ENCODE results near the gene SCN7A.
"Not testable (repeated sequence)": the region's sequence is repeated elsewhere in the genome, so short reads cannot be mapped to it uniquely, and the experiment has no call there.

Gene SCN7A

DNA sequence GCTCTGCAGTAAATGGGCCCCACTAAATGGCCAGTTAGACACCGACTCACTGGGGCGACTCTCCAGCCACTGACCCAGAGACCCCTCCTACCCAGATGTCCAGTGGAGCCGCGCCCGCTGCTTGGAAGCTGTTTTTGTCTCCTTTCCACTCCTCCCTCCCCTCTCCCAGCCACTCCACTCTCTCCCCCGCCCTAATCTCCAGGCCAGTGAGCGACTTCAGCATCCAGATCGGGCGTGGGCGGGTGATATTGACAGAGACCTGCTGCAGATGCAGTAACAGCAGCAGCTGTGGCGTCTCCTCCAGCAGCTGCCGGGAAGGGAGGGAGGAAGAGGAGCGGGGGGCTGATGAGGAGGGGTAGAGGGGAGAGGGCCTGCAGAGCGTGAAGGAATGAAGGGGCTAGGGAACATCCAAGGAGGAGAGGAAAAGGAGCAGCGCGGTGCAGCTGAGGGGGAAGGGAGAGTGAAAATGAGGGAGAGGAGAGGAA is at the start of gene SCN7A:
SCN7A (minus strand) TSS at position 110 of the 485 bp plus-strand sequence. CDS start 16,553 bp downstream, outside the sequence.
- peak; percentile 18 for DNase-seq

GRCh38 chr2:166539340-166540162 is 45.5 kb upstream of the SCN7A start:
- DNase-seq, result peak; percentile 47

DNA sequence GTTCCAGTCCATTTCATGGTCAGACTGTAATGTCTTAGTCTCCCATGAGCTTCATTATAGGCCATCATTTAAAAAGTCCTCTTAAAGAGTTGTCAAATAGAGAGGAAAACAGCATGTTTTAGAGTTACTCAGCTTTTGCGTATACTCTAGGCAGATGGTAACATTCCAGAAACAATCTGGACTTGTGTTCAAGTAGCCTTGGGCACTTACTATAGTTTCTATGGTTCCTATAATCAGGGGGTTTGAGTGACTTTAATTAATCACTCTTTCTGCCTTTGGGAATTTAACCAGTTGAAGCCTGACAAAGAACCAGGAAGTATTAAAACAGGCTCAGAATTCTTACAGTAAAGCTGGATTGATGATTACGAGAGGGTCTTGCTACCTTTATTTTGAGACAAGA is 42.1 kb upstream of the SCN7A start:
- DNase-seq, result no peak

DNA sequence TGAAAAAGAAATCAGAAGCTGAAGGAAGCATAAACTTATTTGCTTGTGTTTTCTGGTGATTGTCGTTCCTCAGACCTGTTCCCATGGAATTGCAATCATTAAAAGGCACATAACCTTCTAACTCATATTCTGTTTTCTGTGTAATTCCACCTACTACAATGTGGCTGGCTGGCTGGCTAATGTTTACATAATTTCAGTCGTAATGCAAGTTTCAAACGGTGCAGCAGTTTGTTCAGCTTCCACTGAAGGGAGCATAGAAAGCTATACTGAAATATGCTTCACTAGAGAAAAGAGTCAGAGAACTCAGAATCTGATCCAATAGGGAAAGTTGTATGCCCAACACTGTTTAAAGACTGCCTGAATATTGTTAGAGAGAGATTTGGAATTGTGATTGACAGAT is 27.1 kb upstream of the SCN7A start:
- DNase-seq, result no peak

GRCh38 chr2:166520604-166521003 is 26.6 kb upstream of the SCN7A start:
- DNase-seq, result no peak

DNA sequence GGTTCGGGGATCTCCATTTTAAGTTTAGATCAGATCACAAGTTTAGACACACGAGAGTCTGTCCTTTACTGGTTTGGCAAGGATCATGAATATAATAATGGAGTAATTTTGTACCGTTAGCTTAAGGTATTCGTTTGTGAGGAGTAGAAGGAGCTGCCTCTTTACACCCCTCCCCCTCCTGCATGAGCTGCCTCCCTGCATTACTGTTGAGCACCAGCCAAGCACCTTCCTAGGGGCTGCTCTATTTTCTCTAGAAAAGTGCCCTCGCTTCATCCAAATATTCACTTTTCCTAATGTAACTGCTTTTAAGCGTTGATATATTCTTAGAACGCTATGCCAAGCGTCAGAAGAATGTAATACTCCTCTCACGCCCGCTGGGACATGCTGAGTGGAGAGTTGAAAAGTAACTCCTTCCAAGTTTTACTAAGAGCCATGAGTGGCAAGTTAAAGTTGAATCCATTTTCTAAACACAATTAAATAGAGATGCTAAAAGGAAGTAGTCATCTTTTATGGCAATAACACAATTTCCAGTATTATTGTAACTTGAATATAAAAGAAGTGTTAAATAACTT is 25.4 kb upstream of the SCN7A start:
- DNase-seq, result no peak

- DNase-seq, result no peak
These were observed 24.8 kb upstream of the SCN7A start for GRCh38 chr2:166518634-166519390.

DNA sequence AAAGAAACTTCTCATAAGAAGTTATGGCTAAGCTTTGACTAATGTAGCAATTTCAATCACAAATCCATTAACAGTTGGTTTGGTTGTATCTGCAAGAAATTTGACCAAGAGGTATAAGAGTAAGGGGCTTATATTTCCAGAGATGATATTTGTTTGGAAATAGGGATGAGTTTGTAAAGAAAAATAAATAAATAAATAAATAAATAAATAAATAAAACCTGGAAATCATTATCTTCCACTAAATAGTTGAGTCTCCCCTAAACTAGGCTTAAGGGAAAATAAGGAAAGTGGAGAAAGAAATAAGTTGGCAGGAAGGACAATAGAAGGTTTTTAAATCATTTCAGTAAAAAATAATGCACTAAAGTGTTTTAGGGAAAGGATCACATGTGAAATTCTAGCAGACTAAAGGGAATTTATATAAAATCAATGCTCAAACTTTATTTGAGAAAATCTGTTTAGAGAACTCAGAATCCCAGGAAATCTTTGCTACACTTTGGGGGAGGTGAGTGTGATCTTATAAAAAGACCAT is 23.5 kb upstream of the SCN7A start:
- DNase-seq, result no peak

GRCh38 chr2:166516712-166517303 is 22.8 kb upstream of the SCN7A start:
- no peak for DNase-seq

- DNase-seq, result no peak
These were observed 19.9 kb upstream of the SCN7A start for GRCh38 chr2:166513952-166514351.

DNA sequence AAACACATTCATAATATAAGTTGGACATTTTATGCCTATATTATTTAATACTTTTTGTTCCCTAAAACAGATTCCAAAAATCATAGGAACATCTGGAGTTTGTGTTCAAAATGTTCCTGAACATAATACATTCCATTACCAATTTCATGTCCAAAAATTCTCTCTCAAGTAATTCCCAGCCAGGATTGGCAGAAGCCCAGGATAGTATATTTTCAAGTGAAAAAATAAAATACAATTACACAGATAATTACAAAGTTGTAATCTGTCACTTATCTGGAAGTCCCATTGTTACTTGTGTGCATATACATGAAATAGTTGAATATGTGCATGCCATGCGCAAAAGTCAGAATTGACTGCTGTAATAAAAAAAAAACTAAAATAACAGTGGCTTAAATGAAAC is 5.2 kb upstream of the SCN7A start:
- DNase-seq, result no peak

- DNase-seq, result no peak
These were observed 2.6 kb downstream of the SCN7A start for GRCh38 chr2:166491461-166491860.

DNA sequence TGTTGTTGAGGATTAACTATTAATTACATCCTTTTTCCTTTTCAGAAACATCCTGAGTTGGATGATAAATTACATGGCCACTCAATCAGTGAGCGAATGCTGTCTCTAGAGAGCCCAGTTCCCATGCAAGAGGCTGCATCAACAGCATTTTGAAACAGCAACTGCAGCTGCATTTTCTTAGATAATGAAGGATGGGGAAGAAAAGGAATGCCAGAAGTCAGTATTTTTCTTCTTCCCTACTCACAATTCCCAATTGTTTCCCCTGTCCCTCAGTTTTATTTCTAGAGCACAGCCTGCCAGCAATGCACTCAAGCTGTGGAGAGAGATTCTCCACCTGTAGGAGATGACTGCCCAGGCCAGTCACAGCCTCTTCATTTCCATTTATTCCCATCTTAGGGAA is 6.9 kb downstream of the SCN7A start:
- DNase-seq, result no peak

DNA sequence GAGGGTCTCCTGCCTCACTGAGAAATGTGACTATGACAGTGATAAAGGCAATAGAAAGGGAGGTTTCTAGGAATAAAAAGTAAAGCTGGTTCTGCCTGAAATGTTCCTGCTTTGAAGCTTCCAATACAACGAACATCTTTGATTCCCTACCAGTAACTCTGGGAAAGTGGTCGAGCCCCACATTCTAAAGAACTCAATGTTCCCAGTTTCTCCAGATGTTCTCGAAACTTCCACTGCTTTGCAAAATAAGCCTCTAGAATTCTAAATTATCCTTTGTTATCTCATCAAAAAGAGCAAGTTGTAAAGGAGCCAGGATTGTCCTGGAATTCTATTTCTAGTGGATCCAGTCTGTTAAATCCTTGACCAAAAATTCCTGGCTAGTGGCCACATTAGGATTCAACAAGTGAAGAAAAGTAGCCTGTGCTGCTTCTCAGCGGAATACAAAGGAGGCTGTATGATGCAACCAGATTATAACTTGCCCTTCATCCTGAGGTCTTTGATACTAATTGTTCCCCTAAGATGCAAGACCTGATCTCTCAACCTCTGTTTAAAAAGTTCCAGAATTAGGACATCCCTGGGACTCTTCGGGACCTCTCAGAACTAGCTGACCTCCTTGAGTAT is 8.4 kb downstream of the SCN7A start:
- no peak for DNase-seq

GRCh38 chr2:166472332-166472731 is 21.7 kb downstream of the SCN7A start:
- no peak for DNase-seq

DNA sequence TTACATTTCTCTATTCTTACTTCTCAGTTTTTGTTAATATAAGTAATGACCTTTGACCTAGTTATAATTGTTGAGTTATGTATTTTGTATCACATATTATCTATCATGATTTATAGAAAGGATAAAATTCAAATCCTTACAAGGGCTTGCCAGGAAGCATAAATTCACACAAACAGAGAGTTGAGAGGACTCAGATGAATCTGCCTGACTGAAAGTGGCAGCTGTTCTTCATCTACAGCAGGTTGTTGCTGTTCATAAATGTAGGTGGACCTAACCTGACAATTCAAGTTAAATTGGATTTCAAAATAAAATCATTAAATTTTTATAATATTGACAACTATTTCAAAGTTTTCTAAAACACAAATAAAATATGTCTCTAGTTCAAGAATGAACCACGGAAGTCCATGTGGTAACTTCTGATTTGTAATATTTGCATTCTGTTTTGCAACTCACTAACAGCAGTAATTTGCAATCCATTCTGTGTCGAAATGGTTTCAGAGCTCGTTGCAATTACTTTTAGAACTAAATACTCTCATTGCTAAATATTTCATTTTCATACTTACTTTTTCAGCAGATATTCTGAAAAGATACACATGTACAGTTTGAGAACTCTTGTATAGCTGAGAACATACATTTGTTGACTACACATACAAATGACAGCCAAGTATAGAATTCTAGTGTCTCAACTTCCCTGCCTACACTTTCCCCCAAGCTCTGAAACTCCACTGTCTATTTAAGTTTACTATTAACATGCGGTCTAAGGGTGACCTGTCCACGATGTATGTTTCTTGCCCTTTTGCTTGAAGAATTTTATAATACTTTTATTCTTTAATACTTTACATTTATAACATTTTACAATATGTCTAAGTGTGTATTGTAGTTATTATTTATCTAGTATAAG is 25.7 kb downstream of the SCN7A start:
- no peak for DNase-seq

DNA sequence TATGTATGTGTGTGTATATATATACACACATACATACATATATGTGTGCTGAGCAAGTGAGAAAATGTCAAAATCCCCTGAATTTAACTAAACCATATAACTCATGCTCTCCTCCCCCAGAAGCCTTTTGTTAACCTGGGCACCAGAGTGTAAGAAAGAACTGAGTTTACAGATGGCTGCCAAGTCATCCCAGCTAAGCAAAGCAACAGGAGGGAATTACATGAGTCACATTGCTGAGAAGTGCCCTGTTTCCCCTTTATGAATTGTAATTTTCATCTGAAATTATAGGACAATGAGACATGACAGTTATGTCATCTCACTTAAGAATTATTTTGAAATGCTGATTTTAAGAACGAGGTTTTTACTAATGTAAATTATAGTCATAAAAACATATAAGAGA is 29.9 kb downstream of the SCN7A start:
- DNase-seq, result no peak

- DNase-seq, result no peak
These were observed 30.4 kb downstream of the SCN7A start for GRCh38 chr2:166463640-166464039.

DNA sequence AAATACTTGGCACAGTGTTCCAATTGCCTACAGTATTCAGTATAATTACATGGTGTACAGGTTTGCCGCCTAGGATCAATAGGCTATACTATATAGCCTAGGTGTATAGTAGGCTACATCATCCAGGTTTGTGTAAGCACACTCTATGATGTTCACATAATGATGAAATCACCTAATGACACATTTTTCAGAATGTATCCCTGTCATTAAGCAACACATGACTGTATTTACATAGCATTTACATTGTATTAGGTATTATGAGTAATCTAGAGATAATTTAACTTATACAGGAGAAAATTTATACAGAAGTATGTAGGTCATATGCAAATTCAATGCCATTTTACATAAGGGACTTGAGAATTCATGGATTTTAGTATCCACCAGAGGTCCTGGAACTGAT is 35.4 kb downstream of the SCN7A start:
- DNase-seq, result no peak

DNA sequence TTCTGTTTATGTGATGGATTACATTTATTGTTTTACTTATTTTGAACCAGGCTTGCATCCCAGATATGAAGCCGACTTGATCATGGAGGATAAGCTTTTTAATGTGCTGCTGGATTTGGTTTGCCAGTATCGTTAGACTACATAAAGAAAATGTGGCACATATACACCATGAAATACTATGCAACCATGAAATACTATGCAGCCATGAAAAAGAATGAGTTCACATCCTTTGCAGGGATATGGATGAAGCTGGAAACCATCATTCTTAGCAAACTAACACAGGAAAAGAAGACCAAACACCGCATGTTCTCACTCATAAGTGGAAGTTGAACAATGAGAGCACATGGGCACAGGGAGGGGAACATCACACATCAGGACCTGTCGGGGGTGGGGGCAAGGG is 38.2 kb downstream of the SCN7A start:
- not testable (repeated sequence) for DNase-seq

DNA sequence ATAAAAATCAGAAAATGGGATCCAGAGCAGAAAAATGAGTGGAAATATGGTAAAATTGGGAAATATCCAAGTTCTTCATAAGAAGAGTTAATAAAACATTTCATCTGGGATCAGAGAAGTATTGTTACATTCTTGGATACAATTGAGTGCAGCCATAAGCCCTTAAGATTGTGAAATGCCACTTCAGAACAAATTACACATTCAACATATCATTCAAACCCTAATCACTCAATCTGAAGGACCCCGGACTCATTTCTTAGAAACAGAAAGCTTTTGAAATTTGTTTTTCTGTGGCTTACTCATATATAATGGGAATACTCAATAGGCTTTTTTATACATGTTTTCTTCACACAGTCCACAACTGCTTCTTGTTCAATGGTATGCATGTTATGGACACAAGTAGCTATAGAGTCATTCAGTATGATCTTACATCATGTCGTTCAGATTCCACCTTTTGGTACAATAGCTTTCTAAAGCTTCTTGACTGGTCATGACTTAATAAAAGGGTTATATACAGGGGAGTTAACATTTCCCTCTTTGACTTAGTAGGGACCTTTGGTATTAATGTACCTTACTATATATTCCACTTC is 39.9 kb downstream of the SCN7A start:
- no peak for DNase-seq
